GM23338 (cell line): Measurements from ENCODE around the gene DNAJC13. TPM values are rescaled to one million over a fixed set of nuclear protein-coding genes. Genes with fewer than 3 reads are reported as not detected.

Experiments used
- ATAC-seq: fragments of 200-7000 bp; cut with Tn5 transposase; 3 replicates; pipeline ENCODE4 v1.9.1; 2020
- DNase-seq: peaks from one replicate; pipeline ENCODE4 v3.0.0-alpha.2; 2015; ENCODE audit warnings: low spot score
- H2AFZ ChIP-seq: fragments of 200-600 bp; sonication (generic); 2 replicates; pipeline ENCODE4 v1.8.0; 2016; ENCODE audit warnings: antibody characterized with exemption, mild to moderate bottlenecking, moderate library complexity
- H3F3A ChIP-seq: fragments of 200-600 bp; sonication (generic); replicated peaks from 2 replicates; pipeline ENCODE4 v1.8.0; 2017; ENCODE audit warnings: antibody characterized with exemption, mixed run types, low read depth
- H3K27ac ChIP-seq: fragments of 200-600 bp; sonication (generic); 2 replicates; pipeline ENCODE4 v1.6.1; 2016; ENCODE audit warnings: low read depth
- H3K27me3 ChIP-seq: fragments of 200-600 bp; sonication (generic); 2 replicates; pipeline ENCODE4 v1.8.0; 2016; ENCODE audit warnings: mild to moderate bottlenecking, mixed run types, moderate library complexity; ENCODE audit not compliant: insufficient read depth
- H3K36me3 ChIP-seq: fragments of 200-600 bp; sonication (generic); 2 replicates; pipeline ENCODE4 v1.8.0; 2016; ENCODE audit warnings: mild to moderate bottlenecking; ENCODE audit not compliant: insufficient read depth
- H3K4me1 ChIP-seq: fragments of 200-600 bp; sonication (generic); 2 replicates; pipeline ENCODE4 v1.8.0; 2016; ENCODE audit warnings: mild to moderate bottlenecking, moderate library complexity; ENCODE audit not compliant: insufficient read depth
- H3K4me2 ChIP-seq: fragments of 200-600 bp; sonication (generic); 2 replicates; pipeline ENCODE4 v1.7.1; 2017; ENCODE audit warnings: mixed run types
- H3K4me3 ChIP-seq: fragments of 200-600 bp; sonication (generic); 2 replicates; pipeline ENCODE4 v1.6.1; 2016; ENCODE audit warnings: mixed run types
- H3K79me2 ChIP-seq: fragments of 200-600 bp; sonication (generic); replicated peaks from 2 replicates; pipeline ENCODE4 v1.8.0; 2017; ENCODE audit warnings: mild to moderate bottlenecking; ENCODE audit not compliant: insufficient read depth
- H3K9me2 ChIP-seq: fragments of 200-600 bp; sonication (generic); 2 replicates; pipeline ENCODE4 v1.8.0; 2017; ENCODE audit not compliant: insufficient read depth
- H4K20me1 ChIP-seq: fragments of 200-600 bp; sonication (generic); replicated peaks from 2 replicates; pipeline ENCODE4 v1.8.0; 2017; ENCODE audit warnings: mild to moderate bottlenecking; ENCODE audit not compliant: insufficient read depth
- H3K27ac Mint-ChIP-seq: 2 replicates; pipeline ENCODE4 v1.8.0; 2020; ENCODE audit warnings: inconsistent platforms, mild to moderate bottlenecking, moderate library complexity, mixed read lengths
- H3K27me3 Mint-ChIP-seq: 3 replicates; pipeline ENCODE4 v1.8.0; 2022; ENCODE audit warnings: low read depth, mild to moderate bottlenecking, moderate library complexity, mixed read lengths, inconsistent platforms; ENCODE audit not compliant: insufficient read depth, poor library complexity
- H3K36me3 Mint-ChIP-seq: 3 replicates; pipeline ENCODE4 v1.8.0; 2021; ENCODE audit warnings: low read depth, mild to moderate bottlenecking, inconsistent platforms, moderate library complexity, mixed read lengths
- H3K4me1 Mint-ChIP-seq: 3 replicates; pipeline ENCODE4 v1.8.0; 2020; ENCODE audit warnings: mild to moderate bottlenecking, inconsistent platforms, mixed read lengths
- H3K4me3 Mint-ChIP-seq: 3 replicates; pipeline ENCODE4 v1.8.0; 2021; ENCODE audit warnings: moderate library complexity, mild to moderate bottlenecking, inconsistent platforms, mixed read lengths
- H3K9me3 Mint-ChIP-seq: 3 replicates; pipeline ENCODE4 v1.8.0; 2020; ENCODE audit warnings: moderate library complexity, mild to moderate bottlenecking, inconsistent platforms, mixed read lengths
- ETS1 ChIP-seq: IDR thresholded peaks from 2 replicates; pipeline ENCODE4 v1.6.1; 2016; ENCODE audit warnings: antibody characterized with exemption
- EZH2phosphoT487 ChIP-seq: fragments of 200-600 bp; sonication (generic); IDR thresholded peaks from one replicate; pipeline ENCODE4 v1.8.1; 2018; ENCODE audit warnings: antibody characterized with exemption; ENCODE audit not compliant: unreplicated experiment
- JUNB ChIP-seq: IDR thresholded peaks from one replicate; pipeline ENCODE4 v1.6.1; 2016; ENCODE audit warnings: antibody characterized with exemption; ENCODE audit not compliant: unreplicated experiment
- POLR2AphosphoS5 ChIP-seq: IDR thresholded peaks from 2 replicates; pipeline ENCODE4 v1.6.1; 2016; ENCODE audit warnings: antibody characterized with exemption, low read depth
- STAT1 ChIP-seq: IDR thresholded peaks from one replicate; pipeline ENCODE4 v1.6.1; 2016; ENCODE audit warnings: antibody characterized with exemption; ENCODE audit not compliant: unreplicated experiment
- ZNF331 ChIP-seq: fragments of 250-450 bp; sonication (Bioruptor Pico); IDR thresholded peaks from 2 replicates; pipeline ENCODE4 v1.5.0; 2020; ENCODE audit warnings: low read depth, mild to moderate bottlenecking, moderate library complexity
- polyA plus RNA-seq: library from polyadenylated mRNA; unstranded; fragments of >200 nt; fragmentation: Nextera tagmentation; extraction: Ambion mirVana; gene quantifications from 2 replicates; pipeline ENCODE4 v1.2.1, GENCODE V29; 2016
- total RNA-seq: library from RNA; depleted of rRNA; stranded (reverse); fragments of >200 nt; shearing (Covaris generic); gene quantifications from 2 replicates; pipeline ENCODE4 v1.2.3, GENCODE V29; 2014
- TF ChIP-seq, protein P1 (sequence below), 2 experiments: fragments of 200-600 bp in 1 of 2; sonication (generic) in 1 of 2; conservative IDR thresholded peaks; 2 replicates each; pipeline versions ENCODE4 v1.5.1 to v1.6.1; 2016 to 2017; ENCODE audit warnings: antibody characterized with exemption in 2 of 2, low read depth in 2 of 2, mild to moderate bottlenecking in 2 of 2, moderate library complexity in 1 of 2
- TF ChIP-seq, protein P2 (sequence below): fragments of 250-450 bp; sonication (Bioruptor Pico); IDR thresholded peaks from 2 replicates; pipeline ENCODE4 v1.5.0; 2020; ENCODE audit warnings: mild to moderate bottlenecking, moderate library complexity
- TF ChIP-seq, protein P3 (sequence below): IDR thresholded peaks from one replicate; pipeline ENCODE4 v1.6.1; 2018; ENCODE audit warnings: antibody characterized with exemption; ENCODE audit not compliant: unreplicated experiment

DNAJC13 gene
- total and polyA plus RNA-seq, 2 experiments from 2014 or later, result 8.3 to 33.6 TPM

- Histone ChIP-seq H3K4me1 (no peaks in the 10 kb centered on the region), H3F3A (no peaks in the 10 kb centered on the region), H4K20me1 (no peaks in the 10 kb centered on the region), H3K4me2 (no peak overlapping the region), H3K27me3 (no peaks in the 10 kb centered on the region), H3K9me2 (no peaks in the 10 kb centered on the region), H2AFZ (no peak overlapping the region), H3K79me2 (no peaks in the 10 kb centered on the region), H3K4me3 (no peak overlapping the region), H3K27ac (no peak overlapping the region), H3K36me3 (no peaks in the 10 kb centered on the region)
- H3K4me3 Mint-ChIP-seq, result no peak overlapping the region
- ATAC-seq (peak; percentile 77), DNase-seq (peak; percentile 57)
- H3K27ac Mint-ChIP-seq, result no peak overlapping the region
- TF ChIP-seq, protein P1, sequence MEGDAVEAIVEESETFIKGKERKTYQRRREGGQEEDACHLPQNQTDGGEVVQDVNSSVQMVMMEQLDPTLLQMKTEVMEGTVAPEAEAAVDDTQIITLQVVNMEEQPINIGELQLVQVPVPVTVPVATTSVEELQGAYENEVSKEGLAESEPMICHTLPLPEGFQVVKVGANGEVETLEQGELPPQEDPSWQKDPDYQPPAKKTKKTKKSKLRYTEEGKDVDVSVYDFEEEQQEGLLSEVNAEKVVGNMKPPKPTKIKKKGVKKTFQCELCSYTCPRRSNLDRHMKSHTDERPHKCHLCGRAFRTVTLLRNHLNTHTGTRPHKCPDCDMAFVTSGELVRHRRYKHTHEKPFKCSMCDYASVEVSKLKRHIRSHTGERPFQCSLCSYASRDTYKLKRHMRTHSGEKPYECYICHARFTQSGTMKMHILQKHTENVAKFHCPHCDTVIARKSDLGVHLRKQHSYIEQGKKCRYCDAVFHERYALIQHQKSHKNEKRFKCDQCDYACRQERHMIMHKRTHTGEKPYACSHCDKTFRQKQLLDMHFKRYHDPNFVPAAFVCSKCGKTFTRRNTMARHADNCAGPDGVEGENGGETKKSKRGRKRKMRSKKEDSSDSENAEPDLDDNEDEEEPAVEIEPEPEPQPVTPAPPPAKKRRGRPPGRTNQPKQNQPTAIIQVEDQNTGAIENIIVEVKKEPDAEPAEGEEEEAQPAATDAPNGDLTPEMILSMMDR (conservative IDR thresholded peaks at IDR 0.05; ENCODE audit: low read depth in 2 of 2), result peak in 1 of 2 experiments; percentile 21; a peak in 1 of 4 replicates
- TF ChIP-seq, protein P2, sequence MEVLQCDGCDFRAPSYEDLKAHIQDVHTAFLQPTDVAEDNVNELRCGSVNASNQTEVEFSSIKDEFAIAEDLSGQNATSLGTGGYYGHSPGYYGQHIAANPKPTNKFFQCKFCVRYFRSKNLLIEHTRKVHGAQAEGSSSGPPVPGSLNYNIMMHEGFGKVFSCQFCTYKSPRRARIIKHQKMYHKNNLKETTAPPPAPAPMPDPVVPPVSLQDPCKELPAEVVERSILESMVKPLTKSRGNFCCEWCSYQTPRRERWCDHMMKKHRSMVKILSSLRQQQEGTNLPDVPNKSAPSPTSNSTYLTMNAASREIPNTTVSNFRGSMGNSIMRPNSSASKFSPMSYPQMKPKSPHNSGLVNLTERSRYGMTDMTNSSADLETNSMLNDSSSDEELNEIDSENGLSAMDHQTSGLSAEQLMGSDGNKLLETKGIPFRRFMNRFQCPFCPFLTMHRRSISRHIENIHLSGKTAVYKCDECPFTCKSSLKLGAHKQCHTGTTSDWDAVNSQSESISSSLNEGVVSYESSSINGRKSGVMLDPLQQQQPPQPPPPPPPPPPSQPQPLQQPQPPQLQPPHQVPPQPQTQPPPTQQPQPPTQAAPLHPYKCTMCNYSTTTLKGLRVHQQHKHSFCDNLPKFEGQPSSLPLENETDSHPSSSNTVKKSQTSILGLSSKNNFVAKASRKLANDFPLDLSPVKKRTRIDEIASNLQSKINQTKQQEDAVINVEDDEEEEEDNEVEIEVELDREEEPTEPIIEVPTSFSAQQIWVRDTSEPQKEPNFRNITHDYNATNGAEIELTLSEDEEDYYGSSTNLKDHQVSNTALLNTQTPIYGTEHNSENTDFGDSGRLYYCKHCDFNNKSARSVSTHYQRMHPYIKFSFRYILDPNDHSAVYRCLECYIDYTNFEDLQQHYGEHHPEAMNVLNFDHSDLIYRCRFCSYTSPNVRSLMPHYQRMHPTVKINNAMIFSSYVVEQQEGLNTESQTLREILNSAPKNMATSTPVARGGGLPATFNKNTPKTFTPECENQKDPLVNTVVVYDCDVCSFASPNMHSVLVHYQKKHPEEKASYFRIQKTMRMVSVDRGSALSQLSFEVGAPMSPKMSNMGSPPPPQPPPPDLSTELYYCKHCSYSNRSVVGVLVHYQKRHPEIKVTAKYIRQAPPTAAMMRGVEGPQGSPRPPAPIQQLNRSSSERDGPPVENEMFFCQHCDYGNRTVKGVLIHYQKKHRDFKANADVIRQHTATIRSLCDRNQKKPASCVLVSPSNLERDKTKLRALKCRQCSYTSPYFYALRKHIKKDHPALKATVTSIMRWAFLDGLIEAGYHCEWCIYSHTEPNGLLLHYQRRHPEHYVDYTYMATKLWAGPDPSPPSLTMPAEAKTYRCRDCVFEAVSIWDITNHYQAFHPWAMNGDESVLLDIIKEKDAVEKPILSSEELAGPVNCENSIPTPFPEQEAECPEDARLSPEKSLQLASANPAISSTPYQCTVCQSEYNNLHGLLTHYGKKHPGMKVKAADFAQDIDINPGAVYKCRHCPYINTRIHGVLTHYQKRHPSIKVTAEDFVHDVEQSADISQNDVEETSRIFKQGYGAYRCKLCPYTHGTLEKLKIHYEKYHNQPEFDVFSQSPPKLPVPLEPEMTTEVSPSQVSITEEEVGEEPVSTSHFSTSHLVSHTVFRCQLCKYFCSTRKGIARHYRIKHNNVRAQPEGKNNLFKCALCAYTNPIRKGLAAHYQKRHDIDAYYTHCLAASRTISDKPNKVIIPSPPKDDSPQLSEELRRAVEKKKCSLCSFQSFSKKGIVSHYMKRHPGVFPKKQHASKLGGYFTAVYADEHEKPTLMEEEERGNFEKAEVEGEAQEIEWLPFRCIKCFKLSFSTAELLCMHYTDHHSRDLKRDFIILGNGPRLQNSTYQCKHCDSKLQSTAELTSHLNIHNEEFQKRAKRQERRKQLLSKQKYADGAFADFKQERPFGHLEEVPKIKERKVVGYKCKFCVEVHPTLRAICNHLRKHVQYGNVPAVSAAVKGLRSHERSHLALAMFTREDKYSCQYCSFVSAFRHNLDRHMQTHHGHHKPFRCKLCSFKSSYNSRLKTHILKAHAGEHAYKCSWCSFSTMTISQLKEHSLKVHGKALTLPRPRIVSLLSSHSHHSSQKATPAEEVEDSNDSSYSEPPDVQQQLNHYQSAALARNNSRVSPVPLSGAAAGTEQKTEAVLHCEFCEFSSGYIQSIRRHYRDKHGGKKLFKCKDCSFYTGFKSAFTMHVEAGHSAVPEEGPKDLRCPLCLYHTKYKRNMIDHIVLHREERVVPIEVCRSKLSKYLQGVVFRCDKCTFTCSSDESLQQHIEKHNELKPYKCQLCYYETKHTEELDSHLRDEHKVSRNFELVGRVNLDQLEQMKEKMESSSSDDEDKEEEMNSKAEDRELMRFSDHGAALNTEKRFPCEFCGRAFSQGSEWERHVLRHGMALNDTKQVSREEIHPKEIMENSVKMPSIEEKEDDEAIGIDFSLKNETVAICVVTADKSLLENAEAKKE, result no peak
- TF ChIP-seq POLR2AphosphoS5 (no peak), ZNF331 (CRISPR knock-in tag) (no peak)
- H3K9me3 Mint-ChIP-seq, result no peaks in the 10 kb centered on the region
- no peaks in the 10 kb centered on the region; the same call in 1 of the 3 replicates for H3K36me3 Mint-ChIP-seq
- peaks cover 7% of the 10 kb centered on the region for H3K4me1 Mint-ChIP-seq
- H3K27me3 Mint-ChIP-seq, result peaks cover 4% of the 10 kb centered on the region
Measured at GRCh38 chr3:132395126-132395525, 22.2 kb upstream of the DNAJC13 start.

- H3K4me2 ChIP-seq, result no peak overlapping the region
- H3K27me3 Mint-ChIP-seq, result peaks cover 4% of the 10 kb centered on the region
- H3K4me3 Mint-ChIP-seq, result no peak overlapping the region
- ATAC-seq (no peak), DNase-seq (no peak)
- no peak overlapping the region for H2AFZ ChIP-seq
- H3K27ac Mint-ChIP-seq, result no peak overlapping the region
- H3K4me1 Mint-ChIP-seq, result peaks cover 7% of the 10 kb centered on the region
- no peaks in the 10 kb centered on the region for H3K36me3 ChIP-seq
- no peaks in the 10 kb centered on the region for H3F3A ChIP-seq
- H3K4me1 ChIP-seq, result no peaks in the 10 kb centered on the region
- no peaks in the 10 kb centered on the region for H3K79me2 ChIP-seq
- no peak overlapping the region for H3K27ac ChIP-seq
- H3K9me2 ChIP-seq, result no peaks in the 10 kb centered on the region
- no peaks in the 10 kb centered on the region for H3K27me3 ChIP-seq
- H3K36me3 Mint-ChIP-seq, result no peaks in the 10 kb centered on the region; the same call in 1 of the 3 replicates
- no peak overlapping the region for H3K4me3 ChIP-seq
- no peaks in the 10 kb centered on the region for H4K20me1 ChIP-seq
- H3K9me3 Mint-ChIP-seq, result no peaks in the 10 kb centered on the region
- TF ChIP-seq ETS1 (no peak), JUNB (no peak), EZH2phosphoT487 (no peak), STAT1 (no peak)
- TF ChIP-seq, protein P3, sequence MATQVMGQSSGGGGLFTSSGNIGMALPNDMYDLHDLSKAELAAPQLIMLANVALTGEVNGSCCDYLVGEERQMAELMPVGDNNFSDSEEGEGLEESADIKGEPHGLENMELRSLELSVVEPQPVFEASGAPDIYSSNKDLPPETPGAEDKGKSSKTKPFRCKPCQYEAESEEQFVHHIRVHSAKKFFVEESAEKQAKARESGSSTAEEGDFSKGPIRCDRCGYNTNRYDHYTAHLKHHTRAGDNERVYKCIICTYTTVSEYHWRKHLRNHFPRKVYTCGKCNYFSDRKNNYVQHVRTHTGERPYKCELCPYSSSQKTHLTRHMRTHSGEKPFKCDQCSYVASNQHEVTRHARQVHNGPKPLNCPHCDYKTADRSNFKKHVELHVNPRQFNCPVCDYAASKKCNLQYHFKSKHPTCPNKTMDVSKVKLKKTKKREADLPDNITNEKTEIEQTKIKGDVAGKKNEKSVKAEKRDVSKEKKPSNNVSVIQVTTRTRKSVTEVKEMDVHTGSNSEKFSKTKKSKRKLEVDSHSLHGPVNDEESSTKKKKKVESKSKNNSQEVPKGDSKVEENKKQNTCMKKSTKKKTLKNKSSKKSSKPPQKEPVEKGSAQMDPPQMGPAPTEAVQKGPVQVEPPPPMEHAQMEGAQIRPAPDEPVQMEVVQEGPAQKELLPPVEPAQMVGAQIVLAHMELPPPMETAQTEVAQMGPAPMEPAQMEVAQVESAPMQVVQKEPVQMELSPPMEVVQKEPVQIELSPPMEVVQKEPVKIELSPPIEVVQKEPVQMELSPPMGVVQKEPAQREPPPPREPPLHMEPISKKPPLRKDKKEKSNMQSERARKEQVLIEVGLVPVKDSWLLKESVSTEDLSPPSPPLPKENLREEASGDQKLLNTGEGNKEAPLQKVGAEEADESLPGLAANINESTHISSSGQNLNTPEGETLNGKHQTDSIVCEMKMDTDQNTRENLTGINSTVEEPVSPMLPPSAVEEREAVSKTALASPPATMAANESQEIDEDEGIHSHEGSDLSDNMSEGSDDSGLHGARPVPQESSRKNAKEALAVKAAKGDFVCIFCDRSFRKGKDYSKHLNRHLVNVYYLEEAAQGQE, result no peak
Measured at GRCh38 chr3:132396255-132396654, 21.0 kb upstream of the DNAJC13 start.
